Cardiac septum (tissue), 1 donor: Measurements from ENCODE around the gene DTYMK. TPM values are rescaled to one million over a fixed set of nuclear protein-coding genes. Genes with fewer than 3 reads are reported as not detected.
"Not testable (repeated sequence)": the region's sequence is repeated elsewhere in the genome, so short reads cannot be mapped to it uniquely, and the experiment has no call there.

Experiments
- DNase-seq: peaks from one replicate; pipeline ENCODE4 v3.0.0-alpha.2; 2020; ENCODE audit warnings: low spot score
- intact Hi-C: fragments of 100-400 bp; cut with DNase I; formaldehyde crosslinking; loops from one replicate; pipeline ENCODE4 v1.14.0; 2022
- long read RNA-seq: library from polyadenylated mRNA; unstranded; transcript quantifications from one replicate; pipeline ENCODE4 v2.0.0, GENCODE V29; 2021
- total RNA-seq: library from RNA; stranded (reverse); fragmentation: NEBNext Ultra II Directional; extraction: Animal tissue kit (Norgen Biotek cat#: 25700); gene quantifications from one replicate; pipeline ENCODE4 v1.2.1, GENCODE V29; 2021
- donor health status: DM: no; HTN: no; CAD: no.

Gene DTYMK, protein sequence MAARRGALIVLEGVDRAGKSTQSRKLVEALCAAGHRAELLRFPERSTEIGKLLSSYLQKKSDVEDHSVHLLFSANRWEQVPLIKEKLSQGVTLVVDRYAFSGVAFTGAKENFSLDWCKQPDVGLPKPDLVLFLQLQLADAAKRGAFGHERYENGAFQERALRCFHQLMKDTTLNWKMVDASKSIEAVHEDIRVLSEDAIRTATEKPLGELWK
- 10.5 TPM for total RNA-seq
- long read RNA-seq, transcript DTYMK-201 (5 exons, 1,232 nt) = major isoform, 10 of 22 reads
- long read RNA-seq, partial matches to known transcripts = 5 of 22 reads
- long read RNA-seq, other reads (novel, unspliced or antisense) = 4 of 22 reads

DNA sequence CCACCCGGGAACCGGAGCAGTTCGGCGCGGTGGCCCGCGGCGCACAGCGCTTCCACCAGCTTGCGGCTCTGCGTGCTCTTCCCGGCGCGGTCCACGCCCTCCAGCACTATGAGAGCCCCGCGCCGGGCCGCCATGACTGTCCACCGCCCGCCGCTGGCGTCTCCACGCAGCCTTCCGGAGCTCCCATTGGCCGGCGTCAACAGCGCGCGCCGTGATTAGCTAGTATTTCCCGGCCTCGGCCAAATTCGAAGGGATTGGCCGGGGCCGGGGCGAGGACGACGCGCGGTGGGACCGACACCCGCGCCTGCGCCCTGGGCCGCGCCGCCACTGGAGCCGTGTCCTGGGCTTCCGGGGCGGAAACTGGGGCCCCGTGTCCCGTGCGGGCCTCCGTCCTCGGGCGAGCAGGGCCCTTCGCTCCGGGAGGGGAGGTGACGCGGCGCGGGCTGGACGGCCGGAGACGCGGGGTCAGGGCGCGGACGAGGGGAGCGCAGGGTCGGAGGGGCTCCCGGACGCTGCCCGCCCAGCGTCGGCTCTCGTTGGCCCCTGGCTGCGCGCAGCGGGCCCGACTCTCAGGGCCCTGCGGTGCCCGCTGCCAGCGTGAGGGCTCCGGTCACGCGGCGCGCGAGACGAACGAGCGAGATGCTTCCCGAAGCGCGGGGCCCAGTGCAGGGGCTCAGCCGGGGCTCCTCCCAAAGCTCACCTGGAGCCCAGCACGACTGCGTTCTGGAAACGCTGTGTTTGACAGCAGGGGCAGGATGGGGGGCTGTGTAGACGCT lies at the start of gene DTYMK:
Gene DTYMK (minus strand): TSS at position 166 of the 776 bp plus-strand sequence. CDS start 32 bp downstream, at position 134.
- intact Hi-C loops = loop anchor here (2.0 kb wide), 2 partner anchors 14 to 50 kb away; partner anchors contain the start of genes ATG4B and THAP4
- peak; percentile 98 for DNase-seq

DNA sequence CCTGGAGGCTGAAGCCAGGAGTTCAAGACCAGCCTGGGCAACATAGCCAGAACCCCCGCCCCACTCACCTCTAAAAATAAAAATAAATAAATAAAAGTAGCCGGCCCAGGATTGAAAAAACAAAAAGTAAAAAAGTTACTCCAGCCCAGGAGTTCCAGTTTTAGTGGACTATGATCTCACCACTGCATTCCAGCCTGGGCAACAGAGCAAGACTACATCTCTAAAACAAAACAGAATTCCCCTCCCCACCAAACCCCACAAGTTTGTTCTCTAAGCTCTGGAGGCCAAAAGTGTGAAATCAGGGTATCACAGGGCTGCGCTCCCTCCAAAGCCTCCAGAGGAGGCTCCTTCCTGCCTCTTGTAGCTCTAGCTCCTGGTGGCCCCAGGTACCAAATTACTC lies 49.5 kb upstream of the DTYMK start:
- DNase-seq = no peak
- intact Hi-C loops = loop anchor here (5.0 kb wide), 1 partner anchor 141 kb away; no protein-coding TSS in a partner anchor

DNA sequence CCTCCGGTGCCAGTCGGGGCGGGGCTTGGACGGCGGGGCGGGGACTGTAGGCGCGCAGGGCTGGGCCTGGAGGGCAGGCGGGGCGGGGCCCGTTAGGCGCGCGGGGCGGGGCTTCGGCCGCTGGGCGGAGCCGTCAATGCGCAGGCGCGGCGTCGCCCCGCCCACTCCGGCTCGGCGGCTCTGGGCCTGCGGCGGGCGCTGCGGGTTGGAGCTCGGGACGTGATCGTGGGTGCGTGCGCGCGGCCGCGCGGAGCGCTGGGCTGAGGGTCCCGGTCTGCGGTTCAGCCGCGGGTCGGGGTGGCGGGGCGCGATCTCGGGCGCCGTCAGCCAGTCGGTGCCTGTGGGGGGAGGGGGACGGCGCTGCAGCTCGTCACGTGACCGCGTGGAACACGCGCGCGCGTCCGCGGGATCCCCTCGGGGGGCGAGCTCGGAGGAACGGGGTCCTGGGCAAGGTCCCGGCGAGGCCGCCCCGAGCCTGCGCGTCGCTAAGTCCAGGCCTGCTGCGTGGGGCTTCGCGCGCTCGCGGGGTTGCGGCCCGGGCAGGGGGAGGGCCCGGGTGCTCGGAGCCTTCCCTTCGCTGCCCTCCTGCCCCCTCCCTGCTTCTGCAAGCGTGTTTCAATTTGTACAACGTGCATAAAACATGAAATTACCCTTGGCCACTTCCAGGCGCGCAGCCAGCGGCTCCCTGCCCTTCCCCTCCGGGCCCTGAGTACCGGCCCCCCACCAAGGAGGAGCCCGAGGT lies 48.0 kb upstream of the DTYMK start, which contains the start of gene D2HGDH:
Gene D2HGDH (plus strand): TSS at position 164 of the 742 bp plus-strand sequence. CDS start 595 bp downstream, outside the sequence.
- DNase-seq = peak; percentile 98
- intact Hi-C loops = loop anchor here (2.0 to 5.0 kb wide), 2 partner anchors 32 to 143 kb away; partner anchors contain the start of gene ING5

DNA sequence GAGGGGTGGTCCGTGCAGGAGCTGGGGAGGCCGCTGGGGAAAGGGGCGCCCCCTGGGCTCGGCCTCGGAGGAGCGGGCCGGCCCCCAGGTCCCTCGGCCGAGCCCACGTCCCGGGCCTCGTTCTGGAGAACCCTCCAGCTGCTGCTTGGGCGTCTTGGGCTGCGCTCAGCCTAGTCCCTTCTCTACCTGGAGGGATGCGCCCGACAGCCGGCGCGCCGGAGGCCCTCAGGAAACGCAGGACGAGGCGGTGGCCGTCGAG lies 47.5 kb upstream of the DTYMK start:
- DNase-seq = no peak
- intact Hi-C loops = loop anchor here (2.0 kb wide), 1 partner anchor 31 kb away; the partner anchor contains the start of gene ING5

DNA sequence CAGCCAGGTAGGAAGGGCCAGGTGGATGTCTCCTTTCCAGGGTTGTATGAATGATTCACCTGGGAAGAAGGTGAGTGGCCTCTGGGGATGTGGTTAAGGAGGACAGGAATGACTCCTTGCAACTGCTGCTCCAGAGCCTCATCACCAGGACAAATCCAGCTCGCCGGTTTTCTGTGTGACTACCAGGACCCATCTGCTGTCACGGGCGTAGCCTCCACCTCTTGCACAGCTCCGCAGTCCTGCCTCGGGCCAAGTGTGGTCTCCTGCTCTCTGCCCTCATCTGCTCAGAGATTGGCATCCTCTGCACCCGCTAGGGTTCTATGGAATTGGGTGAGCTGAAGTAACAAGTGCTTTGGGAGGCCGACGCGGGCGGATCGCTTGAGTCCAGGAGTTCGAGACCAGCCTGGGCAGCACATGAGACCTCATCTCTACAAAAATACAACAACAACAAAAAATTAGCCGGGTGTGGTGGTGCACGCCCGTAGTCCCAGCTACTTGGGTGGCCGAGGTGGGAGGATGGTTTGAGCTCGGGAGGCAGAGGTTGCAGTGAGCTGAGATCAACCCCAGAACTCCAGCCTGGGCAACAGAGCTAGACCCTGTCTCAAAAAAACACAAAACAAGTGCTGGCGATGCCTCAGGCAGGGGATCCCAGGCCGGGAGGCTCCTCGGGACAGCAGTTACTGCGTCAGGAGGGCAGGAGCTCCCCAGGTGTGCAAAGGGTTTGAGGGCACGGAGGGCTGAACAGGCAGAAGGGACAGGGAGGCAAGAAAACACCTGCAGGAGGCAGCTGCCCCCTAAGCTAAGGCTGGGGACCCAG lies 47.0 kb upstream of the DTYMK start:
- no peak for DNase-seq

DNA sequence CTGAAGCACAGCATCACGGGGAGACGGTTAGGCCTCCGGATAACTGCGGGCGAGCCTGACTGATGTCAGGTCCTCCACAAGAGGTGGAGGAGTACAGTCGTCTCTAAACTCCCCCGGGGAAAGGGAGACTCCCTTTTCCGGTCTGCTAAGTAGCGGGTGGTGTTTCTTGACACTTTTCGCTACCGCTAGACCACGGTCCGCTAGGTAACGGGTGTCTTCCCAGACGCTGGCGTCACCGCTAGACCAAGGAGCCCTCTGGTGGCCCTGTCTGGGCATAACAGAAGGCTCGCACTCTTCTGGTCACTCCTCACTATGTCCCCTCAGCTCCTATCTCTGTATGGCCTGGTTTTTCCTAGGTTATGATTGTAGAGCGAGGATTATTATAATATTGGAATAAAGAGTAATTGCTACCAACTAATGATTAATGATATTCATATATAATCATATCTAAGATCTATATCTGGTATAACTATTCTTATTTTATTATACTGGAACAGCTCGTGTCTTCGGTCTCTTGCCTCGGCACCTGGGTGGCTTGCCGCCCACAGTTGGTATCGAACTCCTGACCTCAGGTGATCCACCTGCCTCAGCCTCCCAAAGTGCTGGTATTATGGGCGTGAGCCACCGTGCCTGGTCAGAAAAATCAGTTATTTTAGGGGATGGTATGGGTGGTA lies 46.0 kb upstream of the DTYMK start:
- intact Hi-C loops, DNase-seq: not testable (repeated sequence)

More for the DNA sequence above, 47.0 kb upstream of the DTYMK start:
- intact Hi-C loops = loop anchor here (2.0 kb wide), 1 partner anchor 31 kb away; the partner anchor contains the start of gene ING5

DNA sequence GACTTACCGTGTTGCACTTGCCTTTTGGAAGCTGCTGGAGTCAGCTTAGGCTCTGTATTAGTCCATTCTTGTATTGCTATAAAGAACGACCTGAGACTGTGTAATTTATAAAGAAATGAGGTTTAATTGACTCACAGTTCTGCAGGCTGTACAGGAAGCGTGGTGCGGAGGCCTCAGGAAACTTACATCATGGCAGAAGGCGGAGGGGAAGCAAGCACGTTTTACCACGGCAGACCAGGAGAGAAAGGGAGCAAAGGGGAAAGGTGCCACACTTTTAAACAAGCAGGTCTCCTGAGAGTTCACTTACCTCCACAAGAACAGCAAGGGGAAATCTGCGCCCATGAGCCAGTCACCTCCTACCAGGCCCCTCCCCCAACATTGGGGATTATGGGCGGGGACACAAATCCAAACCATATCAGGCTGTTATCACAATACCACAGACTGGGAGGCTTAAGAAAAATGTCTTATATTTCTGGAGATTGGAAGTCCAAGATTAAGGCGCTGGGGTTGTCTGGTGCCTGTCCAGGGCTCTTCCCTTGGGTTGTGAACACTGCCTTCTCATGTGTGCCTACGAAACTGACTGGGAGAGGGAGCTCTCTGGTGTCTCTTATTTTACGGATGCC lies 44.2 kb upstream of the DTYMK start:
- no peak for DNase-seq
- intact Hi-C loops = no loop called here

DNA sequence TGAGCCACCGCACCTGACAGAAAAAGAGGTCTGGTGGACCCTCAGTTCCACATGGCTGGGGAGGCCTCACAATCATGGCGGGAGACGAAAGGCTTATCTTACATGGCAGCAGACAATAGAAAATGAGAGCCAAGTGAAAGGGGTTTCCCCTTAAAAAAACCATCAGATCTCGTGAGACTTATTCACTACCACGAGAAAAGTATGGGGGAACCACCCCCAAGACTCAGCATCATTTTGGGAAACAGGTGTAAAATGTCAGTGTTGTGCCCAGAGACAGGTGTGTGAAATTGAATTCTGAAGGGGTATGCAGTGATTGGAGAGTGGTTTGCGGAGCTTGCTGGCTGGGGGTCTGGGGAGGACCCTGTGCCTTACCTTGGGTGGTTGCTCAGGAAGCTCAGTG lies 43.3 kb upstream of the DTYMK start:
- intact Hi-C loops = no loop called here

DNA sequence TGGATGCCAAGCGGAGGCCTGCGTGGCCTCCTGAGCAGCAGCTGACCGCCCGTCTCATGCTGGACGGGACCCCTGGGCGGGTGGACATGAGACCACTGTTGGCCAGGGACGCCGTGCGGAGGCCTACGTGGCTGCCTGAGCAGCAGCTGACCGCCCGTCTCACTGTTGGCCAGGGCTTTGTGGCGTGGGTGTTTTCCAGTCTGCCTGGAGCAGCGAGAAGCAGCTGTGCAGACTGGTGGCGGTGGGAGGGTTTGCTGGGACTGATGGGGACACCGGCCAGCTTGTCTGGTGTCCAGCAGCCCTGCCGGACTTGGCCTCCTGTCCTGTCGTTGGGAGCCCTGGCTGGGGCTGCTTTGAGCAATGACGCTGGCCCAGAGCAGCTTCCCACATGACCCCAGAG lies 42.0 kb upstream of the DTYMK start:
- intact Hi-C loops = no loop called here
- DNase-seq = no peak

More for the DNA sequence above, 43.3 kb upstream of the DTYMK start:
- DNase-seq = no peak

DNA sequence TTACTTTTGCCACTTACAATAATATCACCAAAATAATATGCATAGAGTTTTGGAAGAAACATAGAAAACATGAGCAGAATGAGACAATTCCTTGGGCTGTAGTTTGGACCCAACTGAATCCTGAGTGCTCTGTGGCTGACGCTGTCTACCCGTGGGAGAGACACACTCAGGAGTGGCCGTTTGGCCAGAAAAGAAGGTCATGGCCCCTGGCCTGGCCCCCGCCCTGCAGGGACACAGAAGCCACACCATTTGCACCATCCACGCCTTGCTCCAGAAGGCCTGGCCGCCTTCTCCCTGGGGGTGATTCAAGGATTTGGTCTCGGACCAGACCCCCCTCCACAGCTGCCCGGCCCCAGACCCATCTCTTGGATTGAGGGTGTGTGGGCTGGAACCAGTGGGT lies 41.4 kb upstream of the DTYMK start:
- no peak for DNase-seq
- intact Hi-C loops = no loop called here

DNA sequence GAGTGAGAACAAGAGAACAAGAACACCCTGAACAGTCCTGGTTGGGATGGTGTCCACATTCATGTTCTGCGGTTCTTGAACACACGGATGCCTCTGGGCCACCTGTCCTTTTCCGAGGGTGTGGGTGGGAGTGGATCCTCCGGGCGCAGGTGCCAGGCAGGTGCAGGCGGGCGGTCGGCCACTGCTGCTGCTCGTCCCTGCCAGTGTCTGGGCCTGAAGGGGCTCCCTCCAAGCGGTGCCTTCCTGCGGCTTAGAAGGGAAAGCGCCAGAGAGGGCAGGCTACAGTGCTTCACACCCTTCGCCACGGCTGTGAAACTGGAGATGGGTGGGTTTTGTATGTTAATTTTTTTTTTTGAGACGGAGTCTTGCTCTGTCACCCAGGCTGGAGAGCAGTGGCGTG lies 39.8 kb upstream of the DTYMK start:
- intact Hi-C loops = no loop called here
- no peak for DNase-seq

DNA sequence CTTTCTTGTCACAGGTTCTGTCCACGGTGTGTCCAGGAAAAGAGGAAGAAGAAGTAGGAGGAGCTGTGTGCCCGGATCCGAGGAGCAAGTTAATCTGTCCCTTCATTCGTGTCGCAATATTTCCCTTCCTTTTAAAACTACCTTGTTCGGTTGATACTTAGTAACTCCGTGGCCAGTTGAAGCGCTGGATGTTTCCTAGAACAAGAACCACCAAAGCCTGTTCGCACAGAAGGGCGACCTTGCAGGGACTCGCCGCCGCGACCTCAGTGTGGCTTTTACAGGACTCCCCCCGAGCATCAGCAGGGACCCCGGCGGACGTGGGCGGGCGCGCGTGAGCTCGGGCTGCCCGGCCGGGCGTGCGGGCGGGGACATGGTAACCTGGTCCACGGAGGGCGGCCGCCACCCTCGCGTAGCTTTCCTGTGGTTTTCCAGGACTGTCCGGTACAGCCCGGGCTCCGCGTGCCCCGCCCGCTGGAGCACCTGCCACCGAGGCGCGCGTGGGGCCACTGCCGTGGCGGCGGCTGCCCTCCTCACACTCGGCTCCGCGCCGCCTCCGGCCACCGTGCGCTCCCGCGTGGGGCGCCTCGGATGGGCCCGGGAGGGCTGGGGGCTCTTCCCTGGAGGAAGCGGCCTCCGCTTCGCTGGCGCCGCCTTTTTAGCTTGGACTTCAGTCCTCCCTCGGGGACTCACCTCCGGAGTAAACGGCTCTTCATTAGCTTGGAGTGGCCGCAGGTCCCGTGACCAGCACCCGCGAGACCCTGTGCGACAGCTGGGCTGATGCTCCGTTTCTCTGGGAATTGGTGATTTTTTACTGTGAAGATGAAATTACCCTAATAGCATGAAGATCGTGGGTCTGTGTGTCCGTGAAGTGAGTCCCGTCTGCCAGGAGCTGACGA lies 38.6 kb upstream of the DTYMK start:
- no peak for DNase-seq
- intact Hi-C loops = no loop called here

DNA sequence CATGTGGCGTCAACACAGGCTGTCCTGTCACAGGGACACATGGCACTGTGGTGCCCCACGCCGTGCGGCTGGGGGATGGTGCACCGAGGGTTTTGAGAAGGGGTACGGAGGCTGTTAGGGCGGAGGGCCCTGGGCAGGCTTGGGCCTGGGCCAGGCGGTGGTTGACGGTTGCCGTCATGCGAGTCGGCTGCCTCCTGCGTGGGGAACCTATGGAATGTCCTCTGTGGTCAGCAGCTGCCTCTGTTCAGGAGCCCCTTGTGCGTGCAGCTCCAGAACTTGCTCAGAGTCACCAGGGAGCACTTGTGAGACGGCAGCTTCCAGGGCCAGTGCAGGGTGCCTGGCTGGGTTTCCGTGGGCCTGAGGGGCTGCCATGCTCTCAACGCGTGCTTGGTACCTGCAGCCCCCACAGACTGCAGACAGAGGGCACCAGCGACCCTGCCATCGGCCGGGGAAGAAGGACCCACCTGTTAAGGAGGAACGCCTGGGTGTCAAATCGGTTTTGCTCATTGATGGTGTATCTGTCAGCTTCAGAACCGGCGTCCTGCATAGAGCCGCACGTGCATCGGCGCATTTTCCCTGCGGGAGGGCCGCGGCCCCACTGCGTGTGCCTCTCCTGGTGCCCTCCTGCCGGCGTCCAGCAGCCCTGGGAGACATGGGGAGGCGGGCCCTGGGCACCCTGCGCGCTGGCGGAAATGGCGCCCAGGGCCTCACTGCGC lies 37.8 kb upstream of the DTYMK start:
- intact Hi-C loops = no loop called here
- no peak for DNase-seq

DNA sequence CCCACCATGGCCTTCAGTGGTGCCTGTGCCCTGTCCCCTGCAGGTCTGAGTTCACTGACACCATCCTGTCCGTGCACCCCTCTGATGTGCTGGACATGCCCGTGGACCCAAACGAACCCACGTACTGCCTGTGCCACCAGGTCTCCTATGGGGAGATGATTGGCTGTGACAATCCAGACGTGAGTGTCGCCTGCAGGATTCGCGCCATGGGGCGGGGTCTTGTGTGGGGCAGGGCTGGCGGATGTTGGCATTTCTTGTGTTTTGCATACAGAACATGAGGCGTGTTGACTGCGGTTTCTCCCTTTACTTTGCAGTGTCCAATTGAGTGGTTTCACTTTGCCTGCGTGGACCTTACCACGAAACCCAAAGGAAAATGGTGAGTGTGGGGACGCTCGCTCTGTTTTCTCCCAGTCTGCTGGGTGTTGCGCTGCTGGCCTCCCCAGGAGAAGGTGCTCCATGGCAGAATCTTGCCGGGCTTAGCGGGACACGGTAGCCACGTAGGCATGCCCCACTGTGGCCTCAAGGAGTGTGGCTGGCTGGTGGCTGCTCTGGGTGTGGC lies 36.4 kb upstream of the DTYMK start:
- intact Hi-C loops = no loop called here
- no peak for DNase-seq

DNA sequence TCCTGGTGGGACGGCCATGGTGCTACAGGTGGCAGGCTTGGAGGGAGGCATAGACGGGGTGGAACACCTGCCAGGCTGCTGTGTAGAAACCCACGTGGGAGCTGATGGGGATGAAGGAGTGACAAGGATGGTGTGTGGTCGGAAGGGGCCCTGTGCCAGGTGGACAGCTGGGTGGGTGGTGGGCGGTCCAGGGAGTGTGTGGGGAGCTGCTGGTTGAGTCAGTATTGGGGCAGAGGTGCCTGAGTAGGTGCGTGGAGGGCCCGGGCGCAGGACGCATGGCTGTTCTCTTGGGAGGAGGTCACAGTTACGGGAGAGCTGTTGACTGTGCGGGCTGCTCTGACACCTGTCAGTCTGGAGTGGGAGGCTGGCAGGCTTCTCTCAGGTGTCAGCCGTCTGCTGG lies 35.2 kb upstream of the DTYMK start:
- intact Hi-C loops = no loop called here
- DNase-seq = no peak

DNA sequence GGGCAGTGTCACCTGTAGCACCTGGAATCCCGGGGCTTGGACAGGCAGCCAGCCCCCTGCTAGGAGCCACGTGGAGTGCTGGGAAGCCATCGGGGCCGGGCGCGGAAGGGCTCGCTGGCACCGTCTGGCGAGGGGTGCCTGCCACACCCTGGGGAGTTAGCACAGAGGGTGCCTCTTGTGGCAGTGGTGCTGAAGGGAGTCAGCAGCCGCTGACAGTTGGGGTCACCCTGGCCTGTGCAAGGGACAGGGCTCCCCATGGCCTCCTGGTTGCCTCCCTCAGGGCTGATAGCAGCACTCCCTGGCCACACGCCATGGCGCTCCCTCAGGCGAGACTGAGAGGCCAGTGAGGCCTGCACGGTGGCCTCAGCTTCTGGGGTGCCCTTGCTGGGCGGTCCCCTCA lies 33.9 kb upstream of the DTYMK start:
- intact Hi-C loops = no loop called here
- no peak for DNase-seq
